CD4-positive, alpha-beta T cell treated with Interferon alpha-2 for 1 hour (primary cell): ENCODE data around the gene LYPD6B.
"Not testable (repeated sequence)": the region's sequence is repeated elsewhere in the genome, so short reads cannot be mapped to it uniquely, and the experiment has no call there.

Experiments used
- DNase-seq, 2 donors: peaks; one replicate each; pipeline ENCODE4 v3.0.0-alpha.2; 2020 to 2022

LYPD6B gene

DNA sequence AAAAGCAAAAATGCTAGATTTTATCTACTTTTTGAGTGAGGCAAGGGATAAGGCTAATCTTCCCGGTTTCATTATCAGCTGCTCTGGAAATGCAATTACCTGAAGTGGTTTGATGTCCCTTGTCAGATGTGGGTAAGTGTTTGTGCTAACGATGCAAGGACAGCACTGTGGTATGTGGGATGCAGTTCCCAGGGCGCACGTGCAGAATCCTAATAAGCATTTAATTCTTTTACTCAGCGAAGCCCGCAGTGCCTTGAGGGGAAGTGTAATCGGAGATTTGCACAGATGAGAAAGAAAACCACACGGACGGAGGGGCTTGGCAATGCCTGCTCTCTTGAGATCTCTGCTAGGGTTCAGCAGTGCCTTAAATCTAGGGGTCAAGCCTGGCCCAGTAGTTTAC, 183.4 kb downstream of the LYPD6B start:
- DNase-seq = no peak

GRCh38 chr2:149223472-149224095, 185.1 kb downstream of the LYPD6B start:
- no peak for DNase-seq

DNA sequence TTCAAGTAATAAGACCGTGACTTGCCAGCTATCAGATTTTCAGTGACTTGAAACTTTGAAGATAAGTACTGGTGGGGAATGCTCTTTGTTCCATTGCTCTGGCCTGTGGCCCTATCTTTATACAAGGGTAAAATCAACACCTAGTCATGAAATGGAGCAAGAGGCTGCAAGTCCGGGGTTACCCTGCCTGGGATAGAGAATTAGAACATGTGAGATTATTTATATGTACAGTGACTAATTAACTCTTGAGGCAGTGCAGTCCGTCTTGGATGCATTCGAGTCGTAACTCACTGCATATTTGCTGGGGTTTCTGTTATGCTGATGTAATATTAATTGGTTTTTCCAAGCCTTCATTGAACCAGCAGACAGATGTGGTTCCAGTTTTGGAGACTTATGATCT, 186.0 kb downstream of the LYPD6B start:
- DNase-seq = no peak

- no peak for DNase-seq
Observed at GRCh38 chr2:149225446-149225845, 186.9 kb downstream of the LYPD6B start.

DNA sequence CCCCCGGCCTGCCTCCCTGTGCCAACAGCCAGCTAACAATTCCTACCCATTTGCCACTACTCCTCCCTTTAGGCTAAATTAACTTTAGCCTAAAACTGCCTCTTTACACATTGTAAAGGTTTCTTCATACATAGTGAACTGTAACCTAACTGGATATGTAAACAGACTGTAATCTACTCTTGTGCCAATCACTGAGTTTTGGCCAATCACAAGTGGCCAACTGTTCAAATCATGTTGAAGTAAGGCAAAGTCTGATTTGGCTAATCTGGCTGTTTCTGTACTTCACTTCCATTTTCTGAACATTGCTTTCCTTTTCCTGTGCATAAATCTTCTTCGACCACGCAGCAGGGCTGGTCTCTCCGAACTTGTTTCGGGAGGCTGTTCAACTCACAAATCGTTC, 188.3 kb downstream of the LYPD6B start:
- no peak for DNase-seq

DNA sequence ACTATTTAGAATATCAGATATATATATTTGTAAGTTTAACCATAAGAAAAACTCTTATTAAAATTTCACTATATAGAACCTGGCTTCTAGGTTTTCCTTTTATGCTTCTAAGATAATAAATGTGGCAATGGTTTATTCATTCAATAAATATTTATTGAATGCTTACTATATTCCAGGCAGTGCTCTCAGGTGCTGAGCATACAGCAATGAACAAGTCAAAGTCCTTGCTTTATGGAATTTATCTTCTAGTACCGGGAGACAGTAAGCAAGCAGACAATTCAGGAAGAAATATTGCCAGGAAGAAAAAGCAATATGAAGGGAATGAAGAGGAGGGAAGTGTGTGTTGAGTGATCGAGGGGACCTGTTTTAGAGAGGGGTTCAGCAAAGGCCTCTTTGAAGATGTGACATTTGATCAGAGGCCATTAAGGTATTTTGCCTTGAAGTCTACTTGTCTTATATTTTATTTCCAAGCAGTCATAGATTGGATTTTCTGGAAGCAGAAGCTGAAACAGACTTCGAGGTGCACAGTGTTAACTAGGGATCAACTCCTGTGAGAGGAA, 197.4 kb downstream of the LYPD6B start:
- no peak for DNase-seq

DNA sequence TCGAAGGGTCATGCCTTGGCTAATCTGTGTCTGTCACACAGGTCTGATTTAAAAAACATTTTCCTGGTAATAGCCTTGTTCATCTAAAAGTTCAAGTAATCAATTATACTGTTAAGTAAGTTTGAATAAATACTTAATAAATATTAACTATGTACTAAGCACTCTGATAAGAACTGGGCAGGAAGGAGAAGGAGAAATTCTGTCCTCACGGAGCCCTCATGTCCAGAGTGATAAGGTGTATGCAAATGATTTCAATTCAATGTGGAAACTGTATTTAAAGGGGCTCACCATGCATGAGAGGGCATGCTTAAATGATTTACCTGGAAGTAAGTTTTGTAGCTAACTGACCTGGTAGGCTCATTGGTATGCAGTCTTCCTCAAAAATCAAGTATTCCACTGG, 197.9 kb downstream of the LYPD6B start:
- no peak for DNase-seq

GRCh38 chr2:149246186-149246585, 207.7 kb downstream of the LYPD6B start:
- DNase-seq = no peak

DNA sequence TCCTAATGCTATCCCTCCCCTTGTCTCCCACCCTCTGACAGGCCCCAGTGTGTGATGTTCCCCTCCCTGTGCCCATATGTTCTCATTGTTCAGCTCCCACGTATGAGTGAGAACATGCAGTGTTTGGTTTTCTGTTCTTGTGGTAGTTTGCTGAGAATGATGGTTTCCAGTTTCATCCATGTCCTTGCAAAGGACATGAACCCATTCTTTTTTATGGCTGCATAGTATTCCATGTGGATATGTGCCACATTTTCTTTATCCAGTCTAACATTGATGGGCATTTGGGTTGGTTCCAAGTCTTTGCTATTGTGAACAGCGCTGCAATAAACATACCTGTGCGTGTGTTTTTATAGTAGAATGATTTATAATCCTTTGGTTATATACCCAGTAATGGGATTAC, 212.9 kb downstream of the LYPD6B start:
- not testable (repeated sequence) for DNase-seq

GRCh38 chr2:149256877-149257276, 218.4 kb downstream of the LYPD6B start:
- not testable (repeated sequence) for DNase-seq

- DNase-seq = no peak
Observed at GRCh38 chr2:149258531-149258930, 220.0 kb downstream of the LYPD6B start.

- DNase-seq = no peak
Observed at GRCh38 chr2:149259136-149259535, 220.6 kb downstream of the LYPD6B start.

GRCh38 chr2:149261692-149262091, 223.2 kb downstream of the LYPD6B start:
- DNase-seq = no peak
